ENCODE data around the gene CAMK1.

- no peak for TF ChIP-seq CTCF (conservative IDR thresholded peaks at IDR 0.05 in 1 of 2, IDR thresholded peaks at IDR 0.05 in 1 of 2; ENCODE audit: low read depth in 1 of 2, low read length in 2 of 2)
- no peak for TF ChIP-seq EZH2 (IDR thresholded peaks at IDR 0.05; ENCODE audit: low read length, missing control alignments)
These were observed 12.3 kb downstream of the CAMK1 start for GRCh38 chr3:9757427-9757826.
